ENCODE data around the gene TMEM163.

The TMEM163 gene

DNA sequence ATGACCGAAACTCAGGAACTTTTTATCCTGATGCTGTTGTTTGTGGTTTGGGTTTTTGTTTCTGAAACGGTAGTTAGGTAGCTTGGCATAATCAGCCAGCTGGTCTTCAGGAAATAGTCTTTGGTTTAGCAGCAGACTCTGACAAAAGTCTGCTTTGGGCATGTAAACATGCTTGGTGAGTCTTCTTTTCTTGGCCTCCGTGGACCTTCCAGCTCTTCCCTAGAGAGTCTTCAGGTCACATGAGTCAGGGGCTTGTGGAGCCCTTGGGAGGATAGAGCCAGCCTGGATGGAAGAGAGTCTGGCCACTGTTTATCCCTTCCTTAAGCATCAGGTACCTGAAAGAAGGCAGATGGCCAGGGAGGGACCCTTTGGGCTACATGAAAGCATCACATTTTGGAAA is 310.4 kb downstream of the TMEM163 start:
- FAIRE-seq (no peak), DNase-seq (ENCODE audit: insufficient read length, low spot score) (no peak)
- TF ChIP-seq, protein P1, sequence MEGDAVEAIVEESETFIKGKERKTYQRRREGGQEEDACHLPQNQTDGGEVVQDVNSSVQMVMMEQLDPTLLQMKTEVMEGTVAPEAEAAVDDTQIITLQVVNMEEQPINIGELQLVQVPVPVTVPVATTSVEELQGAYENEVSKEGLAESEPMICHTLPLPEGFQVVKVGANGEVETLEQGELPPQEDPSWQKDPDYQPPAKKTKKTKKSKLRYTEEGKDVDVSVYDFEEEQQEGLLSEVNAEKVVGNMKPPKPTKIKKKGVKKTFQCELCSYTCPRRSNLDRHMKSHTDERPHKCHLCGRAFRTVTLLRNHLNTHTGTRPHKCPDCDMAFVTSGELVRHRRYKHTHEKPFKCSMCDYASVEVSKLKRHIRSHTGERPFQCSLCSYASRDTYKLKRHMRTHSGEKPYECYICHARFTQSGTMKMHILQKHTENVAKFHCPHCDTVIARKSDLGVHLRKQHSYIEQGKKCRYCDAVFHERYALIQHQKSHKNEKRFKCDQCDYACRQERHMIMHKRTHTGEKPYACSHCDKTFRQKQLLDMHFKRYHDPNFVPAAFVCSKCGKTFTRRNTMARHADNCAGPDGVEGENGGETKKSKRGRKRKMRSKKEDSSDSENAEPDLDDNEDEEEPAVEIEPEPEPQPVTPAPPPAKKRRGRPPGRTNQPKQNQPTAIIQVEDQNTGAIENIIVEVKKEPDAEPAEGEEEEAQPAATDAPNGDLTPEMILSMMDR (IDR thresholded peaks at IDR 0.05; ENCODE audit: insufficient read depth, missing control alignments), result no peak

DNA sequence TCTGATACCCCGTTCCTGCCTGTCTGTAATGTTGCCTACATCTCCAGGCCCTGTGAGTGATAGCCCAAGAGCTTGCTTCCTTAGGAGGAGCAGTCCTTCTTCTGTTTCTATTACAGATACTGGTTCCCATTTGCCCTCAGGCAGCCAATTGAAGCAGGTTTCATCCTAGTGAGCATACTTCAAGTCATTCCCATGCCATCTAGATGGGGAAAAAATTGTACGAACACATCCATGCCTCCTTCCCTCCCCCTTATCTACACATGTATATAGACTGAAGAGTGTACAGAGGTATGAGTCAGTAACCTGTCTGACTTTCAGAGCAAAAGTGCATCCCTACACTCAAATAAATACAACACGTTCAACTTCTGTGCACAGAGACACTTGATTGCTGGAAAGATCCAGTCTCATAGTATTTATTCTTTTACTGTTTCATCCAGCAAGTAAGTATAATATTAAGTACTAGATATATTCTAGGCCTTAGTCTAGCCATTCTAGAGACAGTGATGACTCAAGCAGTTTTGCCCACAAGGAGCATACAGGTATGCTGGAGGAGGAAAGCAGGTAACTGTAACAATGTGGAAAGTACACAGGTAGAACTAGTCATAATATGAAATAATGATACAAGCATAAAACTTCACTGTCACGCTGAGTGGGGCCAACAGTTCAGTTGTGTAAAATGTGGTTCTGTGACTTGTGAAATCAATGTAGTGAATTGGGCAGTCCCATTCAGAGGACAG is 311.5 kb downstream of the TMEM163 start:
- TF ChIP-seq, protein P1 (IDR thresholded peaks at IDR 0.05; ENCODE audit: insufficient read depth, missing control alignments), result no peak
- no peak for DNase-seq (ENCODE audit: insufficient read length, low spot score)
- no peak for FAIRE-seq

DNA sequence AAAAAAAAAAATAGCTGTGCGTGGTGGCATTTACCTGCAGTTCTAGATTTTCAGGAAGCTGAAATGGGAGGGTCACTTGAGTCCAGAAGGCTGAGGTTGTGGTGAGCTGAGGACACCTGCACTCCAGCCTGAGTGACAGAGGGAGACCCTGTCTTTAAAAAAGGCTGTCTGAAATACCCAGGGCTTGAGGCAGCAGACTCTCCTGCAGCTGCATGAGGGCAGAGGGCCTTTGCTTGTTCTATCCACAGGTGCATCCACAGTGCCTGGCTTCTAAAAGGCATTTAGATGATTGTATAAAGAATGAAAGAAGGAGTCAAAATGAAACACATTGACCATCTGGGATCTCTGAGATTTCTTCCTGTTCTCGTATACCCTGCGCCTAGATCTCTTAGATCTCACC is 312.1 kb downstream of the TMEM163 start:
- DNase-seq (ENCODE audit: insufficient read length, low spot score) (no peak), FAIRE-seq (no peak)
- TF ChIP-seq, protein P1 (IDR thresholded peaks at IDR 0.05; ENCODE audit: insufficient read depth, missing control alignments), result no peak

DNA sequence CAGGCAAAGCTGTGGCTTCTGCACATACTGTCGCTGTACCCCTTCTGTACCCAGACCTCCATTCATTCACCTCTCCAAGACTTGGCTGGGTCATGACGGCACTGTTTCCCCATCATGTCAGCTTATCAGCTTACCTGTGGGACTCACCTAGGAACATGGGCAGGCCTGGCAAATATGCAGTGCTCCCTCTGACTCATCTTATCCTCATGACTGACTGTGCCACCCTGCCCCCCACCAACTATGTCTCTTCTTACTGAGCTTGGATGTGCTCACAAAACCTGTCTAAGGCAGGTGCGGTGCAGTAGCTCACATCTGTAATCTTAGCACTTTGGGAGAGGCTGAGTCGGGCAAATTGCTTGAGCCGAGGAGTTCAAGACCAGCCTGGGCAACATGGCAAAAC is 312.5 kb downstream of the TMEM163 start:
- DNase-seq (ENCODE audit: insufficient read length, low spot score) (no peak), FAIRE-seq (no peak)
- TF ChIP-seq, protein P1 (IDR thresholded peaks at IDR 0.05; ENCODE audit: insufficient read depth, missing control alignments), result no peak

Measured in D721Med (cell line).